HepG2 (cell line): ENCODE data around the gene CCT4. TPM values are rescaled to one million over a fixed set of nuclear protein-coding genes. Genes with fewer than 3 reads are reported as not detected.

Experiments
- HMGA1 ChIP-seq: sonication (generic); formaldehyde crosslinking; conservative IDR thresholded peaks from 2 replicates; pipeline ENCODE4 v1.4.0; 2020; ENCODE audit warnings: missing genetic modification reagents
- HNRNPH1 ChIP-seq: fragments of 200-400 bp; formaldehyde crosslinking; optimal IDR thresholded peaks from 2 replicates; pipeline ENCODE3; 2017; ENCODE audit warnings: mild to moderate bottlenecking, low read depth, low read length
- IRF9 ChIP-seq: sonication (generic); formaldehyde crosslinking; IDR thresholded peaks from 2 replicates; pipeline ENCODE4 v1.8.0; 2022; ENCODE audit warnings: missing genetic modification reagents, mild to moderate bottlenecking, borderline replicate concordance
- KIAA2018 ChIP-seq: sonication (generic); formaldehyde crosslinking; IDR thresholded peaks from 2 replicates; pipeline ENCODE4 v1.5.0; 2020; ENCODE audit warnings: mild to moderate bottlenecking, missing genetic modification reagents, borderline replicate concordance
- MEIS2 ChIP-seq: sonication (generic); formaldehyde crosslinking; IDR thresholded peaks from 2 replicates; pipeline ENCODE4 v1.9.0; 2021; ENCODE audit warnings: mild to moderate bottlenecking, missing genetic modification reagents
- REXO4 ChIP-seq: sonication (generic); formaldehyde crosslinking; IDR thresholded peaks from 2 replicates; pipeline ENCODE4 v1.8.0; 2022; ENCODE audit warnings: missing genetic modification reagents, mild to moderate bottlenecking, borderline replicate concordance
- RFX3 ChIP-seq: IDR thresholded peaks from 2 replicates; pipeline ENCODE4 v1.6.1; 2016; ENCODE audit warnings: missing biosample characterization, missing genetic modification reagents
- SP2 ChIP-seq: sonication (generic); formaldehyde crosslinking; IDR thresholded peaks from 2 replicates; pipeline ENCODE4 v1.5.1; 2020; ENCODE audit warnings: mild to moderate bottlenecking, missing genetic modification reagents
- ZBTB38 ChIP-seq: sonication (generic); formaldehyde crosslinking; IDR thresholded peaks from 2 replicates; pipeline ENCODE4 v1.5.1; 2020; ENCODE audit warnings: mild to moderate bottlenecking, missing genetic modification reagents
- ZNF280D ChIP-seq: sonication (generic); formaldehyde crosslinking; IDR thresholded peaks from 2 replicates; pipeline ENCODE4 v1.5.1; 2020; ENCODE audit warnings: mild to moderate bottlenecking, missing genetic modification reagents
- ZNF441 ChIP-seq: sonication (generic); formaldehyde crosslinking; IDR thresholded peaks from 2 replicates; pipeline ENCODE4 v1.7.0; 2021; ENCODE audit warnings: missing genetic modification reagents, borderline replicate concordance
- ZNF468 ChIP-seq: sonication (generic); formaldehyde crosslinking; IDR thresholded peaks from 2 replicates; pipeline ENCODE4 v1.8.0; 2022; ENCODE audit warnings: mild to moderate bottlenecking, moderate library complexity, missing genetic modification reagents
- polyA plus RNA-seq, 8 experiments: library from polyadenylated mRNA; depleted of rRNA in 3 of 8; stranded (reverse) in 7 of 8; unstranded in 1 of 8; fragments of >200 nt; fragmentation: Illumina TruSeq in 4 of 8; extraction: Trizol in 4 of 8; gene quantifications; 2 replicates each; pipeline versions ENCODE4 v1.2.1 to v1.2.3, GENCODE V29; 2011 to 2016; ENCODE audit warnings: low read depth in 4 of 8, missing spikeins in 1 of 8, mixed read lengths in 1 of 8; ENCODE audit not compliant: insufficient read depth in 1 of 8
- total RNA-seq, 5 experiments: library from RNA; depleted of rRNA; stranded (reverse); fragments of >200 nt; fragmentation: Illumina TruSeq; extraction: Trizol; gene quantifications; 2 replicates each; pipeline ENCODE4 v1.2.3, GENCODE V29; 2016; ENCODE audit warnings: low read depth in 1 of 5

Gene CCT4
- total and polyA plus RNA-seq, 2 of the 13 experiments (the other 11 are each of a cell fraction or from before 2014, with no cell fraction given) = 138 to 340 TPM

GRCh38 chr2:61854564-61855317 lies 33.7 kb downstream of the CCT4 start (continued):
- TF ChIP-seq ZNF468 (CRISPR knock-in tag) (0 out of 2 replicates have a peak, but pooled peaks have one; percentile 27), ZNF441 (peak; percentile 10; the same call in 1 of the 2 replicates), IRF9 (CRISPR knock-in tag) (peak; percentile 82; the same call in 1 of the 2 replicates), RFX3 (CRISPR knock-in tag) (no peak), ZBTB38 (CRISPR knock-in tag) (peak; percentile 72), ZNF280D (CRISPR knock-in tag) (0 out of 2 replicates have a peak, but pooled peaks have one; percentile 54), REXO4 (CRISPR knock-in tag) (peak; percentile 90; the same call in 1 of the 2 replicates), KIAA2018 (CRISPR knock-in tag) (no peak), MEIS2 (CRISPR knock-in tag) (no peak), HNRNPH1 (no peak), SP2 (peak; percentile 93), HMGA1 (no peak)
